Measurements from ENCODE around the gene BMERB1. TPM values are rescaled to one million over a fixed set of nuclear protein-coding genes. Genes with fewer than 3 reads are reported as not detected.

Gene BMERB1
- total RNA-seq, 1 experiment from 2014 or later: 13.6 TPM

DNA sequence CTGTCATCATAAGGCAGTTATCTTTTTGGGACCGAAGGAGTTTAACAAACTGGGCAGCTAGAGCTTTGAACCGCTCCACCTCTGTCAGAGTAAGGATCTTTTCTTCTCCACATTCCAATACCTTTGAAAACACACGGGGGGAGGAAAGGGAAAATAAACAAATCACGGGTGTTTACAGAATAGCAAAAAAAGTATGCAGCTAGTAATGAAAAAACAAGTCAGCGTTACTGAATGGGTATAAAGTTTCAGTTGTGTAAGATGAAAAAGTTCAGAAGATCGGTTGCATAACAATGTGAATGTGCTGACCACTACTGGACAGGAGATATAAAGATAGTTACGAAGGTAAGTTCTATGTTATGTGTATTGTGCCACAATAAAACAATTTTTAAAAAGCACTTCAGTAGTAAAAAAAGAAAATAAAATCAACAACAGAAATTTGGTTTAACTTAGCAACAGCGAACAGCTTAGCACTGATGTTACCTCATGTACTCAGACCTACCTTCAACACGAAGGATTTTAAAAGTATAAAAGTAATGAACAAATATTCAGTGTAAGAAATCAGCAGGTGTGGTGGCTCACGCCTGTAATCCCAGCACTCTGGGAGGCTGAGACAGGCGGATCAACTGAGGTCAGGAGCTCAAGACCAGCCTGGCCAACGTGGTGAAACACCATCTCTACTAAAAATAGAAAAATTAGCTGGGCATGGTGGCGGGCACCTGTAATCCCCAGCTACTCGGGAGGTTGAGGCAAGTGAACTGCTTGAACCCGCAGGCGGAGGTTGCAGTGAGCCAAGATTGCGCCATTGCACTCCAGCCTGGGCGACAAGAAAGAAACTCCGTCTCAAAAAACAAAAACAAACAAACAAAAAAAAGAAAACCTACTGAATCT lies 174.3 kb downstream of the BMERB1 start:
- TF ChIP-seq GABPB1 (CRISPR knock-in tag; IDR thresholded peaks at IDR 0.05): peak; percentile 83
- TF ChIP-seq, protein P1, sequence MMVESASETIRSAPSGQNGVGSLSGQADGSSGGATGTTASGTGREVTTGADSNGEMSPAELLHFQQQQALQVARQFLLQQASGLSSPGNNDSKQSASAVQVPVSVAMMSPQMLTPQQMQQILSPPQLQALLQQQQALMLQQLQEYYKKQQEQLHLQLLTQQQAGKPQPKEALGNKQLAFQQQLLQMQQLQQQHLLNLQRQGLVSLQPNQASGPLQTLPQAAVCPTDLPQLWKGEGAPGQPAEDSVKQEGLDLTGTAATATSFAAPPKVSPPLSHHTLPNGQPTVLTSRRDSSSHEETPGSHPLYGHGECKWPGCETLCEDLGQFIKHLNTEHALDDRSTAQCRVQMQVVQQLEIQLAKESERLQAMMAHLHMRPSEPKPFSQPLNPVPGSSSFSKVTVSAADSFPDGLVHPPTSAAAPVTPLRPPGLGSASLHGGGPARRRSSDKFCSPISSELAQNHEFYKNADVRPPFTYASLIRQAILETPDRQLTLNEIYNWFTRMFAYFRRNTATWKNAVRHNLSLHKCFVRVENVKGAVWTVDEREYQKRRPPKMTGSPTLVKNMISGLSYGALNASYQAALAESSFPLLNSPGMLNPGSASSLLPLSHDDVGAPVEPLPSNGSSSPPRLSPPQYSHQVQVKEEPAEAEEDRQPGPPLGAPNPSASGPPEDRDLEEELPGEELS (CRISPR knock-in tag; IDR thresholded peaks at IDR 0.05): no peak
- TF ChIP-seq, protein P2, sequence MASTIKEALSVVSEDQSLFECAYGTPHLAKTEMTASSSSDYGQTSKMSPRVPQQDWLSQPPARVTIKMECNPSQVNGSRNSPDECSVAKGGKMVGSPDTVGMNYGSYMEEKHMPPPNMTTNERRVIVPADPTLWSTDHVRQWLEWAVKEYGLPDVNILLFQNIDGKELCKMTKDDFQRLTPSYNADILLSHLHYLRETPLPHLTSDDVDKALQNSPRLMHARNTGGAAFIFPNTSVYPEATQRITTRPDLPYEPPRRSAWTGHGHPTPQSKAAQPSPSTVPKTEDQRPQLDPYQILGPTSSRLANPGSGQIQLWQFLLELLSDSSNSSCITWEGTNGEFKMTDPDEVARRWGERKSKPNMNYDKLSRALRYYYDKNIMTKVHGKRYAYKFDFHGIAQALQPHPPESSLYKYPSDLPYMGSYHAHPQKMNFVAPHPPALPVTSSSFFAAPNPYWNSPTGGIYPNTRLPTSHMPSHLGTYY (CRISPR knock-in tag; IDR thresholded peaks at IDR 0.05): no peak
- TF ChIP-seq ZNF396 (CRISPR knock-in tag; IDR thresholded peaks at IDR 0.05; ENCODE audit: borderline replicate concordance): no peak
- no peak for TF ChIP-seq ZNF317 (CRISPR knock-in tag; IDR thresholded peaks at IDR 0.05; ENCODE audit: borderline replicate concordance, low read depth)
- no peak overlapping the region for H3K4me3 Mint-ChIP-seq
- no peak overlapping the region for H3K27ac Mint-ChIP-seq
- no peaks in the 10 kb centered on the region for H3K27me3 Mint-ChIP-seq (ENCODE audit: low read depth)
- H3K36me3 Mint-ChIP-seq: peaks cover 67% of the 10 kb centered on the region
- CTCF ChIA-PET: interaction anchor here (0.7 kb wide), 1 partner anchor 42 kb away, joined by 3 read pairs; no protein-coding TSS in a partner anchor
- no peaks in the 10 kb centered on the region for H3K4me1 Mint-ChIP-seq
- H3K9me3 Mint-ChIP-seq: no peaks in the 10 kb centered on the region
- POLR2A ChIA-PET: no interaction called here
- ATAC-seq: no peak
- no peak for DNase-seq (ENCODE audit: low spot score)

DNA sequence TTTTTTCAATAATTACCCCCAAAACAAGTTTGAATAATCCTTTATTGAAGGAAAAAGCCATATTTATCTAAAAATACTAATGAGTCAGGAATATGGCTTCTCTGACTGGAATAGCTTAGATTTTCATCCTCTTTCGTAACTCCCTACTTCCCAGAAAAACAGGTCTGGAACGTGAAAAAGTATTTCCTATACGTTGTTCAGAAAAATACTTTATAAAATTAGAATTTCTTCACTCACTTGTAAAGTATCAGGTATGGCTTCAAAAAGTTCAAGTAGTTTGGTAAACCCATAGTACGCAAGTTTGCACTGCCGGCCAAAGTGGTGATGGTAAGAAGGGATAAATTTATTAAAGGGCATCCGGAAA lies 174.9 kb downstream of the BMERB1 start:
- no peak for DNase-seq (ENCODE audit: low spot score)
- peaks cover 65% of the 10 kb centered on the region for H3K36me3 Mint-ChIP-seq
- H3K9me3 Mint-ChIP-seq: no peaks in the 10 kb centered on the region
- no peak overlapping the region for H3K4me3 Mint-ChIP-seq
- H3K27me3 Mint-ChIP-seq (ENCODE audit: low read depth): no peaks in the 10 kb centered on the region
- CTCF ChIA-PET: no interaction called here
- ATAC-seq: no peak
- POLR2A ChIA-PET: no interaction called here
- no peak for TF ChIP-seq MYBL2 (CRISPR knock-in tag; IDR thresholded peaks at IDR 0.05)
- TF ChIP-seq, protein P3, sequence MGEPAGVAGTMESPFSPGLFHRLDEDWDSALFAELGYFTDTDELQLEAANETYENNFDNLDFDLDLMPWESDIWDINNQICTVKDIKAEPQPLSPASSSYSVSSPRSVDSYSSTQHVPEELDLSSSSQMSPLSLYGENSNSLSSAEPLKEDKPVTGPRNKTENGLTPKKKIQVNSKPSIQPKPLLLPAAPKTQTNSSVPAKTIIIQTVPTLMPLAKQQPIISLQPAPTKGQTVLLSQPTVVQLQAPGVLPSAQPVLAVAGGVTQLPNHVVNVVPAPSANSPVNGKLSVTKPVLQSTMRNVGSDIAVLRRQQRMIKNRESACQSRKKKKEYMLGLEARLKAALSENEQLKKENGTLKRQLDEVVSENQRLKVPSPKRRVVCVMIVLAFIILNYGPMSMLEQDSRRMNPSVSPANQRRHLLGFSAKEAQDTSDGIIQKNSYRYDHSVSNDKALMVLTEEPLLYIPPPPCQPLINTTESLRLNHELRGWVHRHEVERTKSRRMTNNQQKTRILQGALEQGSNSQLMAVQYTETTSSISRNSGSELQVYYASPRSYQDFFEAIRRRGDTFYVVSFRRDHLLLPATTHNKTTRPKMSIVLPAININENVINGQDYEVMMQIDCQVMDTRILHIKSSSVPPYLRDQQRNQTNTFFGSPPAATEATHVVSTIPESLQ (CRISPR knock-in tag; IDR thresholded peaks at IDR 0.05): no peak
- no peak for TF ChIP-seq NFYB (CRISPR knock-in tag; conservative IDR thresholded peaks at IDR 0.05; ENCODE audit: low read depth)
- TF ChIP-seq, protein P4, sequence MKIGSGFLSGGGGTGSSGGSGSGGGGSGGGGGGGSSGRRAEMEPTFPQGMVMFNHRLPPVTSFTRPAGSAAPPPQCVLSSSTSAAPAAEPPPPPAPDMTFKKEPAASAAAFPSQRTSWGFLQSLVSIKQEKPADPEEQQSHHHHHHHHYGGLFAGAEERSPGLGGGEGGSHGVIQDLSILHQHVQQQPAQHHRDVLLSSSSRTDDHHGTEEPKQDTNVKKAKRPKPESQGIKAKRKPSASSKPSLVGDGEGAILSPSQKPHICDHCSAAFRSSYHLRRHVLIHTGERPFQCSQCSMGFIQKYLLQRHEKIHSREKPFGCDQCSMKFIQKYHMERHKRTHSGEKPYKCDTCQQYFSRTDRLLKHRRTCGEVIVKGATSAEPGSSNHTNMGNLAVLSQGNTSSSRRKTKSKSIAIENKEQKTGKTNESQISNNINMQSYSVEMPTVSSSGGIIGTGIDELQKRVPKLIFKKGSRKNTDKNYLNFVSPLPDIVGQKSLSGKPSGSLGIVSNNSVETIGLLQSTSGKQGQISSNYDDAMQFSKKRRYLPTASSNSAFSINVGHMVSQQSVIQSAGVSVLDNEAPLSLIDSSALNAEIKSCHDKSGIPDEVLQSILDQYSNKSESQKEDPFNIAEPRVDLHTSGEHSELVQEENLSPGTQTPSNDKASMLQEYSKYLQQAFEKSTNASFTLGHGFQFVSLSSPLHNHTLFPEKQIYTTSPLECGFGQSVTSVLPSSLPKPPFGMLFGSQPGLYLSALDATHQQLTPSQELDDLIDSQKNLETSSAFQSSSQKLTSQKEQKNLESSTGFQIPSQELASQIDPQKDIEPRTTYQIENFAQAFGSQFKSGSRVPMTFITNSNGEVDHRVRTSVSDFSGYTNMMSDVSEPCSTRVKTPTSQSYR (CRISPR knock-in tag; IDR thresholded peaks at IDR 0.05): no peak
- no peak for TF ChIP-seq TEAD1 (CRISPR knock-in tag; IDR thresholded peaks at IDR 0.05)
- TF ChIP-seq, protein P2 (CRISPR knock-in tag; IDR thresholded peaks at IDR 0.05): no peak
- no peak for TF ChIP-seq FOXP1 (CRISPR knock-in tag; IDR thresholded peaks at IDR 0.05; ENCODE audit: borderline replicate concordance)
- no peak for TF ChIP-seq EMX1 (CRISPR knock-in tag; IDR thresholded peaks at IDR 0.05)
- TF ChIP-seq, protein P5, sequence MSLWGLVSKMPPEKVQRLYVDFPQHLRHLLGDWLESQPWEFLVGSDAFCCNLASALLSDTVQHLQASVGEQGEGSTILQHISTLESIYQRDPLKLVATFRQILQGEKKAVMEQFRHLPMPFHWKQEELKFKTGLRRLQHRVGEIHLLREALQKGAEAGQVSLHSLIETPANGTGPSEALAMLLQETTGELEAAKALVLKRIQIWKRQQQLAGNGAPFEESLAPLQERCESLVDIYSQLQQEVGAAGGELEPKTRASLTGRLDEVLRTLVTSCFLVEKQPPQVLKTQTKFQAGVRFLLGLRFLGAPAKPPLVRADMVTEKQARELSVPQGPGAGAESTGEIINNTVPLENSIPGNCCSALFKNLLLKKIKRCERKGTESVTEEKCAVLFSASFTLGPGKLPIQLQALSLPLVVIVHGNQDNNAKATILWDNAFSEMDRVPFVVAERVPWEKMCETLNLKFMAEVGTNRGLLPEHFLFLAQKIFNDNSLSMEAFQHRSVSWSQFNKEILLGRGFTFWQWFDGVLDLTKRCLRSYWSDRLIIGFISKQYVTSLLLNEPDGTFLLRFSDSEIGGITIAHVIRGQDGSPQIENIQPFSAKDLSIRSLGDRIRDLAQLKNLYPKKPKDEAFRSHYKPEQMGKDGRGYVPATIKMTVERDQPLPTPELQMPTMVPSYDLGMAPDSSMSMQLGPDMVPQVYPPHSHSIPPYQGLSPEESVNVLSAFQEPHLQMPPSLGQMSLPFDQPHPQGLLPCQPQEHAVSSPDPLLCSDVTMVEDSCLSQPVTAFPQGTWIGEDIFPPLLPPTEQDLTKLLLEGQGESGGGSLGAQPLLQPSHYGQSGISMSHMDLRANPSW (CRISPR knock-in tag; conservative IDR thresholded peaks at IDR 0.05; ENCODE audit: low read depth): no peak
- H3K27ac Mint-ChIP-seq: no peak overlapping the region
- H3K4me1 Mint-ChIP-seq: no peaks in the 10 kb centered on the region
